Lower leg skin (tissue), 3 donors: Measurements from ENCODE around the gene GSG1L.

Source experiments
- POLR2A ChIP-seq, 2 donors: fragments of 450-650 bp; IDR thresholded peaks; one replicate each; pipeline ENCODE4 v1.6.1; 2016 to 2017; ENCODE audit warnings: antibody characterized with exemption in 2 of 2, mild to moderate bottlenecking in 1 of 2, moderate library complexity in 1 of 2
- TF ChIP-seq, protein P1 (sequence below), 3 donors: fragments of 450-650 bp; IDR thresholded peaks; one replicate each; pipeline ENCODE4 v1.5.1; 2016; ENCODE audit warnings: antibody characterized with exemption in 3 of 3, mild to moderate bottlenecking in 3 of 3, moderate library complexity in 2 of 3

DNA sequence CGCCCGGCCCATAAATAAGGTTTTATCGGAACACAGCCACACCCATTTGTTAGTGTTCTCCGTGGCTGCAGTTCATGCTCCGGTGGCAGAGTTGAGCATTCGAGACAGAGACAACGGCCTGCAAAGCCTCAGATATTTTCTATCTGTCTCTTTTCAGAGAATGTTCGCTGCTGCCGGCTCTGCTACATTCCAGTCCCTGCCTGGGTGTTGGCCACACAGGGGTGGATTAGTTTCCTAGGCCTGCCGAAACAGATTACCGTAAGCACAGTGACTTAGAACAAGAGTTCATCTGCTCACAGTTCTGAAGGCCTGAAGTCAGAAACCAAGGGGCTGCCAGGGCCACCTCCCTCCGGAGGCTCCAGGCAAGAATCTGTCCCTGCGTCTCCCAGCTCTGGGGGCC, 19.1 kb upstream of the GSG1L start:
- TF ChIP-seq, protein P1, sequence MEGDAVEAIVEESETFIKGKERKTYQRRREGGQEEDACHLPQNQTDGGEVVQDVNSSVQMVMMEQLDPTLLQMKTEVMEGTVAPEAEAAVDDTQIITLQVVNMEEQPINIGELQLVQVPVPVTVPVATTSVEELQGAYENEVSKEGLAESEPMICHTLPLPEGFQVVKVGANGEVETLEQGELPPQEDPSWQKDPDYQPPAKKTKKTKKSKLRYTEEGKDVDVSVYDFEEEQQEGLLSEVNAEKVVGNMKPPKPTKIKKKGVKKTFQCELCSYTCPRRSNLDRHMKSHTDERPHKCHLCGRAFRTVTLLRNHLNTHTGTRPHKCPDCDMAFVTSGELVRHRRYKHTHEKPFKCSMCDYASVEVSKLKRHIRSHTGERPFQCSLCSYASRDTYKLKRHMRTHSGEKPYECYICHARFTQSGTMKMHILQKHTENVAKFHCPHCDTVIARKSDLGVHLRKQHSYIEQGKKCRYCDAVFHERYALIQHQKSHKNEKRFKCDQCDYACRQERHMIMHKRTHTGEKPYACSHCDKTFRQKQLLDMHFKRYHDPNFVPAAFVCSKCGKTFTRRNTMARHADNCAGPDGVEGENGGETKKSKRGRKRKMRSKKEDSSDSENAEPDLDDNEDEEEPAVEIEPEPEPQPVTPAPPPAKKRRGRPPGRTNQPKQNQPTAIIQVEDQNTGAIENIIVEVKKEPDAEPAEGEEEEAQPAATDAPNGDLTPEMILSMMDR (IDR thresholded peaks at IDR 0.05) = no peak
- TF ChIP-seq POLR2A (IDR thresholded peaks at IDR 0.05) = no peak
